Fibroblast of gingiva (primary cell): ENCODE results near the gene EPS8.

Experiments used
- DNase-seq: peaks from one replicate; pipeline ENCODE4 v3.0.0-alpha.2; 2011; ENCODE audit warnings: low read depth

EPS8 gene

GRCh38 chr12:15690320-15690719, 98.9 kb downstream of the EPS8 start:
- no peak for DNase-seq

GRCh38 chr12:15689751-15690191, 99.4 kb downstream of the EPS8 start:
- DNase-seq: no peak

DNA sequence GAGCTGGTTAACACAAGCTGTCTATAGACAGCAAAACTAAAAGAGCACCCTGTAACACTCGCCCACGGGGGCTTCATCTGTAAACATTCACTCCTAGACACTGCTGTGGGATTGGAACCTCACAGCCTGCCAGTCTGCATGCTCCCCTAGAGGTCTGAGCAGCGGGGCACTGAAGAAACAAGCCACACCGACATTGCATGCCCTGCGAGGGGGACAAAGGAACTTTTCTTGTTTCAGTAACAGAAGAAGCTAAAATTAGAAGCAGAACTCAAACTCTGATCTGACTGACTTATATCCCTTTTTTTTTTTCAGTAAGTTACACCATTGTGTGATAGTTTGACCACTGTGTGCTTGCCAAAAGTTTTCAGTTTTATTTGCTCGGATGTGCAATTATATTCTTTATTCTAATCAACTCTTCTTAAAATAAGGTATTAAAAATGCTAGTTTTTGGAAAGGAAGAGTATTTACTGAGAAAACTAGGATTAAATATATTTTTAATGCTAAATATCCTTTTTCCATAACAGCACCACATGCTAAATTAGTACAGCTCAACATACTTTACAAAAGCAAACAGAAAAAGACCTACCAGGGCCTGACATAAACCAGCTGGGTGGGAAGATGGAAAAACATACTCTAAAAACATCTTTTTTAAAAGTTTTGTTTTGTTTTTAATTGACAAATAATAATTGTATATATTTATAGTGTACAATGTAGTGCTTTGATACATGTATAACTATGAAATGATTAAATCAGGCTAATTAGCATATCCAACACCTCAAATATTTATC, 100.2 kb downstream of the EPS8 start:
- peak; percentile 26 for DNase-seq

DNA sequence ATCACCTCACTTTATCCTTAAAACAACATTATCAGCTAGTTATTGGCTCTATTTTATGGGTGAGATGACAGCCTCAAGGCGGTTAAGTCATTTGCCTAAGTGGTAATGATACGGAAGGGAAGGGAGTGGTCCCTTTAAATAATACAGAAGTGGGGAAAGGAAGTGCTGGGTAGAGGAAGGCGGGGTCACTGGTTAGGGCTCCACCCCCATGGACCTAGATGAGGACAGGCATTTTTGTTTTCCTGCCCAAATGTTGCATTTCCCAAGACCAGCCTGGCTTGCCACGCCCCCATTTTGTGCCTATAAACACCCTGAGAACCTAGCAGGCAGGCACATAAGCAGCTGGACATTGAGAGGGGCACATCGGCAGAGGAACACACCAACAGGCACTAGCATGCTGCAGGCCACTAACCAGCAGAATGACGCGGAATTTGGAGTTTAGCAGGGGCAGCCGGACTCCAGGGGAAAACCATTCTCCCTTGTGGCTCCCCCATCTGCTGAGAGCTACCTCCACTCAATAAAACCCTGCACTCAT, 100.9 kb downstream of the EPS8 start:
- peak; percentile 39 for DNase-seq

GRCh38 chr12:15687583-15687982, 101.6 kb downstream of the EPS8 start:
- no peak for DNase-seq

- peak; percentile 60 for DNase-seq
These were observed 104.1 kb downstream of the EPS8 start for GRCh38 chr12:15684896-15685658.

DNA sequence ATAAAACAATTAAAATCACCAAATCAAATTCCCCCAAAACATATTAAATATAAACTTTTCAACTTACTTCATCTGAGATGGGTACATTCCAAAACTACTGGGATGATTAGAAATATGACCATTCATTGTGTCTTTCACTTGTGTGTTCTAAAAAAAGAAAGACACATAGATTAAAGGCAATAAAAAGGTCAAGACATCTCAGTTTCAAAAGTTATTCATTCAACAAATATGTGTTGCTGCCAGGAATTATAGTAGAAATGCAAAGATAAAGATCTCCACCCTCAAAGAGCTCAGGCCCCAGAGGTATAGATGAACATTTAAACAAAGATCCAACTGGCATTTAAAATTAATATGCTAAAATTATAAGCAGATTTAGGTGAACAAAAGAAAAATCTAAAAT, 106.4 kb downstream of the EPS8 start:
- DNase-seq: no peak

GRCh38 chr12:15679151-15679550, 110.0 kb downstream of the EPS8 start:
- peak; percentile 71 for DNase-seq

- no peak for DNase-seq
These were observed 111.4 kb downstream of the EPS8 start for GRCh38 chr12:15677726-15678201.

GRCh38 chr12:15677228-15677627, 112.0 kb downstream of the EPS8 start:
- DNase-seq: no peak

GRCh38 chr12:15672671-15673270, 116.4 kb downstream of the EPS8 start:
- no peak for DNase-seq

DNA sequence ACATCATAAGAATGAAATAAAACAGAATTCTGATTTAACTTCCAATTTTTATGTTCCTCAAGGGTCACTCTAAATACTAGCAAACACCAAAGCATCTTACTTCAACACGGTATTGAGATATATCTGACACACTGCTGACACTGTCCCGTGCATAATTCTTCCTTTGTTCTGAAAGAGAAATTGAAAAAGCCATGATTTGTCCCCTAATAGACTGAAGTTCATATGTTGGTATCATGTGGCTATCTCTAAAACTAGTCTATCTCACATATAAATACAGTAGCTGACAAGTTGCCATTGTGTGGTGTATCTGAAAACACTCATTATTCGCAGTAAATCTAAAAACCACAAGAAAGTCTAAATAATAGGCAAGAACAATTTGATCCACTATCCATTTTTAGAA, 118.4 kb downstream of the EPS8 start:
- DNase-seq: no peak

GRCh38 chr12:15669256-15669948, 119.8 kb downstream of the EPS8 start:
- DNase-seq: no peak

- DNase-seq: no peak
These were observed 124.7 kb downstream of the EPS8 start for GRCh38 chr12:15664491-15664890.

- DNase-seq: no peak
These were observed 126.1 kb downstream of the EPS8 start for GRCh38 chr12:15662983-15663659.

- DNase-seq: peak; percentile 91
These were observed 126.7 kb downstream of the EPS8 start for GRCh38 chr12:15662303-15662980.

DNA sequence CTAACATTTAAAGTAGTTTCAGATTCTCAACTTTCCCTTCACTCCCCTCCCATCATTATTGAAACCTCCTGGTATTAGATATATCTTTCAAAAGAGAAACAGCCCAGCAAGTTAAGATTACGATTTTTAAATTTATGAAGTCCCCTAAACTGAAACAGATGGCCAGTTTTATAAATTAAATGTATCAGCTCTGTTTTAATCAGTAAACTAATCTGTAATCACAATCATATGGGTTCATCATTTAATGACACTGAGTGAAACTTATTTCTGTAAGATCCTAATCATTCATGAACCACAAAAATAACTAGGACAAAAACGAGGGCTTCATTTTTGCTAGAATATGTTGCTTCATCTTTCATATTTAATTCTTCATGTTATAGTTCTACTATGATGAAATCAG, 137.8 kb downstream of the EPS8 start:
- no peak for DNase-seq

DNA sequence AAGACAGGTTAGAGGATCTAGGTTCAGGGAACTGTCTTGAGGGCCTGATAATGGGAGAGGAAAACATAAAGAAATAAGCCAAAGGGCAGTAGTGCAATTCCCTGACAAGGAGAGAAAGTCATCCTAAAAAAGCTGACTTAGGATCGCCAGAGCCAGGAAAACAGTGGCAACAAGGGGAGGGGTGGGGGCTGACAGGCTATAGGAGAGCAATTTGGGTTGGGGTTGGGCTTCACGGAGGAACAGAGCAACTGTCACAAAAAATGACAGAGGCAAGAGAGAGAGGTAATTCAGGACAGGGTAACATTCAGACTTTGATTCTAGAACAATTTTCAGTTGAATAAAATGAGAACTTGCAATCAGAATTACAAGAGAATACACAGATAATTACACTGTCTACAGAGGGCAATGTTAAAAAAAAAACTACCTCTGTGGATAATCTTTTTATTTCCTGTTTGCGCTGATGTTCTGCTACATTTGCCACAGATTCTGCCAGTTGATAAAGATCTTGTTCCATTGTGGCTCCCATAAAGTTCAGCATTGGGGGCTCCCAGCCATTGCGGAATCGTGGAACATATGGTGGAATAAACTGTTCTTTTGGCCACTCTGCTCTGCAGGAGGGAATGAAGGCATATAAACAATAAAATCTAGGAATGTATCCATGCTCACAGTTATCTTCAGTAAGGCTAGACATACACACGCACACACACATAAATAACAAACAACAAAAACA, 138.6 kb downstream of the EPS8 start:
- DNase-seq: no peak

DNA sequence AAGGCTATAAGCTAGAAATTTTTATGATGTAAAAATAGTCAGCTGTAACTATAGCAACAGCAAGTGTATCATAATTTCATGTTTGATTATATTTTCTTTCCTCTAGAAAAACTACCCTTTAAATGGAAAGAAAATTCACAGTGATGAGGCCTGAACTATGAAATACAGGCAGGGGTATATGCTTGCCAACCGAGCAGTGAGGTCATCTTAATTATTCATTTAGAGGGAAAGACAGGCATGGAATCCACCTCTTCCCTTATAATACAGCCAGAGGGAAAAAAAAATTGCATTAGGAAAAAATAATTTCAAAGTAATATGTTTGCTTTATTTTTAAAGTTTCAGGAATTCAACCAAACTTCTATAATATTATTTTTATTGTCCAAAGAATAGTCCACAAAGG, 139.8 kb downstream of the EPS8 start:
- DNase-seq: no peak

DNA sequence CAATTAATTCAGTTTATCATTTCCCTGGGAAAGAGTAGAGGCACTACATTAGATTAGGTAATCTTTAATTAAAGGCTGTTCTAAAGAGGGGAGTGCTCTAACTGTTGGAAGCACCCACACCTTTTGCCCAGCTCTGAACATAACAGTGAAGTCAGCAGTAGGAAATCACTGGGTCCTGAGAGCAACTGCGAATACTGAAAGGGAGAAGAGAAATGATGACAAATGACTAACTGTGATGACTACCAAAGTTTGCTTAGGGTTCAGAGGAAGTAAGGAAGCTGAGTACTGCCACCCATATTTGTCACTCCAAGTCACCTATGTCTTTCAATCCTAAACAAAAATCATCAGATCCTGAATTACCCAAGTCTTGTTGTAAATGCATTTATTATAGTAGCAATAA, 140.6 kb downstream of the EPS8 start:
- no peak for DNase-seq
